Gastrocnemius medialis (tissue), 4 donors: ENCODE data around the gene NEURL4.
A peak's percentile ranks its signal among the peaks of the same experiment; 100 is the strongest.

Experiments
- CTCF ChIP-seq, 5 experiments: fragments of 450-650 bp in 3 of 5; fragments of 200-600 bp in 2 of 5; sonication (generic) in 2 of 5; IDR thresholded peaks in 4 of 5; conservative IDR thresholded peaks in 1 of 5; 1 replicate in 4 of 5; 2 replicates in 1 of 5; pipeline ENCODE4 v1.5.1; 2016 to 2019; ENCODE audit warnings: antibody characterized with exemption in 5 of 5, mild to moderate bottlenecking in 3 of 5, moderate library complexity in 3 of 5
- POLR2A ChIP-seq, 2 donors: fragments of 450-650 bp; IDR thresholded peaks; one replicate each; pipeline ENCODE4 v1.6.1; 2017; ENCODE audit warnings: antibody characterized with exemption in 2 of 2, mild to moderate bottlenecking in 2 of 2, moderate library complexity in 2 of 2

- TF ChIP-seq POLR2A (IDR thresholded peaks at IDR 0.05) (peak; percentile 83 to 89), CTCF (IDR thresholded peaks at IDR 0.05 in 4 of 5, conservative IDR thresholded peaks at IDR 0.05 in 1 of 5) (peak in 1 of 5 experiments; percentile 16)
Measured at GRCh38 chr17:7314719-7315569, 14.2 kb downstream of the NEURL4 start, which contains the start of gene GPS2.
